ENCODE data around the gene MED12L.

MED12L gene

DNA sequence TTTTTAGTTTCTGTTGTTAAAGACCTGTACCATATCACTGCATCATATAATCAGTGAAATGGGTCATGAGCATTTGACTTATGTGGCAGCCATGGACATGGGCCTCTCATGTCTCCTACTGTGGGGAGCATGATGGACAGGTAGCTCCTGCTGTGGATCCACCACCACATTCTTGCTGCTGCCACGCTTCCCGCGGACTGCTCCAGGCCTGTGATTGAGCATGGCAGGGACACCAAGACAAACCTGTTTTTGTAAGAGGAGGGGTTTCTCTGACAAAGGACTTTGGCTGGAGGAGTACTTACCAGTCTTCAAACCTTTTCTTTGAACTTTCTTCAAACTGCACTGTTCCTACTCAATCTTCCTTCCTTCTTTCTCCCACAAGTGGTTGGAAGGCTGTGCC is 210.8 kb downstream of the MED12L start:
- TF ChIP-seq ESRRG (CRISPR knock-in tag; IDR thresholded peaks at IDR 0.05), result no peak
- TF ChIP-seq, protein P1, sequence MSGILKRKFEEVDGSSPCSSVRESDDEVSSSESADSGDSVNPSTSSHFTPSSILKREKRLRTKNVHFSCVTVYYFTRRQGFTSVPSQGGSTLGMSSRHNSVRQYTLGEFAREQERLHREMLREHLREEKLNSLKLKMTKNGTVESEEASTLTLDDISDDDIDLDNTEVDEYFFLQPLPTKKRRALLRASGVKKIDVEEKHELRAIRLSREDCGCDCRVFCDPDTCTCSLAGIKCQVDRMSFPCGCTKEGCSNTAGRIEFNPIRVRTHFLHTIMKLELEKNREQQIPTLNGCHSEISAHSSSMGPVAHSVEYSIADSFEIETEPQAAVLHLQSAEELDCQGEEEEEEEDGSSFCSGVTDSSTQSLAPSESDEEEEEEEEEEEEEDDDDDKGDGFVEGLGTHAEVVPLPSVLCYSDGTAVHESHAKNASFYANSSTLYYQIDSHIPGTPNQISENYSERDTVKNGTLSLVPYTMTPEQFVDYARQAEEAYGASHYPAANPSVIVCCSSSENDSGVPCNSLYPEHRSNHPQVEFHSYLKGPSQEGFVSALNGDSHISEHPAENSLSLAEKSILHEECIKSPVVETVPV (CRISPR knock-in tag; IDR thresholded peaks at IDR 0.05), result no peak
- TF ChIP-seq, protein P2, sequence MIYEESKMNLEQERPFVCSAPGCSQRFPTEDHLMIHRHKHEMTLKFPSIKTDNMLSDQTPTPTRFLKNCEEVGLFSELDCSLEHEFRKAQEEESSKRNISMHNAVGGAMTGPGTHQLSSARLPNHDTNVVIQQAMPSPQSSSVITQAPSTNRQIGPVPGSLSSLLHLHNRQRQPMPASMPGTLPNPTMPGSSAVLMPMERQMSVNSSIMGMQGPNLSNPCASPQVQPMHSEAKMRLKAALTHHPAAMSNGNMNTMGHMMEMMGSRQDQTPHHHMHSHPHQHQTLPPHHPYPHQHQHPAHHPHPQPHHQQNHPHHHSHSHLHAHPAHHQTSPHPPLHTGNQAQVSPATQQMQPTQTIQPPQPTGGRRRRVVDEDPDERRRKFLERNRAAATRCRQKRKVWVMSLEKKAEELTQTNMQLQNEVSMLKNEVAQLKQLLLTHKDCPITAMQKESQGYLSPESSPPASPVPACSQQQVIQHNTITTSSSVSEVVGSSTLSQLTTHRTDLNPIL (CRISPR knock-in tag; IDR thresholded peaks at IDR 0.05; ENCODE audit: low read depth), result no peak
- no peak for TF ChIP-seq OSR1 (CRISPR knock-in tag; IDR thresholded peaks at IDR 0.05)
- TF ChIP-seq ZFP30 (CRISPR knock-in tag; IDR thresholded peaks at IDR 0.05), result no peak
- TF ChIP-seq ZFP3 (CRISPR knock-in tag; IDR thresholded peaks at IDR 0.05), result no peak
- TF ChIP-seq, protein P3, sequence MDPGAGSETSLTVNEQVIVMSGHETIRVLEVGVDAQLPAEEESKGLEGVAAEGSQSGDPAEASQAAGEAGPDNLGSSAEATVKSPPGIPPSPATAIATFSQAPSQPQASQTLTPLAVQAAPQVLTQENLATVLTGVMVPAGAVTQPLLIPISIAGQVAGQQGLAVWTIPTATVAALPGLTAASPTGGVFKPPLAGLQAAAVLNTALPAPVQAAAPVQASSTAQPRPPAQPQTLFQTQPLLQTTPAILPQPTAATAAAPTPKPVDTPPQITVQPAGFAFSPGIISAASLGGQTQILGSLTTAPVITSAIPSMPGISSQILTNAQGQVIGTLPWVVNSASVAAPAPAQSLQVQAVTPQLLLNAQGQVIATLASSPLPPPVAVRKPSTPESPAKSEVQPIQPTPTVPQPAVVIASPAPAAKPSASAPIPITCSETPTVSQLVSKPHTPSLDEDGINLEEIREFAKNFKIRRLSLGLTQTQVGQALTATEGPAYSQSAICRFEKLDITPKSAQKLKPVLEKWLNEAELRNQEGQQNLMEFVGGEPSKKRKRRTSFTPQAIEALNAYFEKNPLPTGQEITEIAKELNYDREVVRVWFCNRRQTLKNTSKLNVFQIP (CRISPR knock-in tag; IDR thresholded peaks at IDR 0.05; ENCODE audit: borderline replicate concordance, low read depth), result no peak
- TF ChIP-seq GLIS3 (CRISPR knock-in tag; IDR thresholded peaks at IDR 0.05), result no peak
- no peak for TF ChIP-seq TOX (CRISPR knock-in tag; IDR thresholded peaks at IDR 0.05; ENCODE audit: borderline replicate concordance)
- TF ChIP-seq TCF4 (CRISPR knock-in tag; IDR thresholded peaks at IDR 0.05; ENCODE audit: borderline replicate concordance), result no peak
- TF ChIP-seq ARNTL (CRISPR knock-in tag; IDR thresholded peaks at IDR 0.05; ENCODE audit: borderline replicate concordance, low read depth), result no peak
- no peak for ATAC-seq

DNA sequence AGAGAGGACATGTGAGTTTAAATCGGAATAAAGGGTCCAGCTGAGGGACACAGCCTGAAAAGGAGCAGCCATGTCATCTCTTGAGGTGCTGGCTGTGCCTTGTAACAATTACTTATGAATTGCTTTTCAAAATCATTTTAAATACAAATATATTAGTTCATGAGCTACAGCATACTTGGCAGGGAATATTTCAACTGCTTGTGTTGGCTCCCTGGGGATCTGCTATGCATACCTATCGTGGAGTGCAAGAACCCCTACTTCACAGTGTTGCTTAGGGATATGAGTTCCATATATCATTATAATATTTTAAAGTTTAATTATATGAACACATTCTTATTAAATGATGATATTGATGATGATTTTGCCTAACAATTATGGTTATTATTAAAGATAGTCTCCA is 212.0 kb downstream of the MED12L start:
- no peak for ATAC-seq
- TF ChIP-seq ZNF8 (CRISPR knock-in tag; IDR thresholded peaks at IDR 0.05), result no peak
- TF ChIP-seq, protein P4, sequence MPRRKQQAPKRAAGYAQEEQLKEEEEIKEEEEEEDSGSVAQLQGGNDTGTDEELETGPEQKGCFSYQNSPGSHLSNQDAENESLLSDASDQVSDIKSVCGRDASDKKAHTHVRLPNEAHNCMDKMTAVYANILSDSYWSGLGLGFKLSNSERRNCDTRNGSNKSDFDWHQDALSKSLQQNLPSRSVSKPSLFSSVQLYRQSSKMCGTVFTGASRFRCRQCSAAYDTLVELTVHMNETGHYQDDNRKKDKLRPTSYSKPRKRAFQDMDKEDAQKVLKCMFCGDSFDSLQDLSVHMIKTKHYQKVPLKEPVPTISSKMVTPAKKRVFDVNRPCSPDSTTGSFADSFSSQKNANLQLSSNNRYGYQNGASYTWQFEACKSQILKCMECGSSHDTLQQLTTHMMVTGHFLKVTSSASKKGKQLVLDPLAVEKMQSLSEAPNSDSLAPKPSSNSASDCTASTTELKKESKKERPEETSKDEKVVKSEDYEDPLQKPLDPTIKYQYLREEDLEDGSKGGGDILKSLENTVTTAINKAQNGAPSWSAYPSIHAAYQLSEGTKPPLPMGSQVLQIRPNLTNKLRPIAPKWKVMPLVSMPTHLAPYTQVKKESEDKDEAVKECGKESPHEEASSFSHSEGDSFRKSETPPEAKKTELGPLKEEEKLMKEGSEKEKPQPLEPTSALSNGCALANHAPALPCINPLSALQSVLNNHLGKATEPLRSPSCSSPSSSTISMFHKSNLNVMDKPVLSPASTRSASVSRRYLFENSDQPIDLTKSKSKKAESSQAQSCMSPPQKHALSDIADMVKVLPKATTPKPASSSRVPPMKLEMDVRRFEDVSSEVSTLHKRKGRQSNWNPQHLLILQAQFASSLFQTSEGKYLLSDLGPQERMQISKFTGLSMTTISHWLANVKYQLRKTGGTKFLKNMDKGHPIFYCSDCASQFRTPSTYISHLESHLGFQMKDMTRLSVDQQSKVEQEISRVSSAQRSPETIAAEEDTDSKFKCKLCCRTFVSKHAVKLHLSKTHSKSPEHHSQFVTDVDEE (CRISPR knock-in tag; IDR thresholded peaks at IDR 0.05), result no peak
- no peak for TF ChIP-seq ZNF70 (CRISPR knock-in tag; IDR thresholded peaks at IDR 0.05)
- TF ChIP-seq ISL1 (CRISPR knock-in tag; IDR thresholded peaks at IDR 0.05), result no peak
- no peak for TF ChIP-seq ZFP3 (CRISPR knock-in tag; IDR thresholded peaks at IDR 0.05)
- no peak for TF ChIP-seq TCF4 (CRISPR knock-in tag; IDR thresholded peaks at IDR 0.05; ENCODE audit: borderline replicate concordance)
- no peak for TF ChIP-seq RARB (CRISPR knock-in tag; IDR thresholded peaks at IDR 0.05)
- no peak for TF ChIP-seq PPARA (CRISPR knock-in tag; IDR thresholded peaks at IDR 0.05; ENCODE audit: borderline replicate concordance)
- no peak for TF ChIP-seq ARNTL (CRISPR knock-in tag; IDR thresholded peaks at IDR 0.05; ENCODE audit: borderline replicate concordance, low read depth)
- TF ChIP-seq, protein P5, sequence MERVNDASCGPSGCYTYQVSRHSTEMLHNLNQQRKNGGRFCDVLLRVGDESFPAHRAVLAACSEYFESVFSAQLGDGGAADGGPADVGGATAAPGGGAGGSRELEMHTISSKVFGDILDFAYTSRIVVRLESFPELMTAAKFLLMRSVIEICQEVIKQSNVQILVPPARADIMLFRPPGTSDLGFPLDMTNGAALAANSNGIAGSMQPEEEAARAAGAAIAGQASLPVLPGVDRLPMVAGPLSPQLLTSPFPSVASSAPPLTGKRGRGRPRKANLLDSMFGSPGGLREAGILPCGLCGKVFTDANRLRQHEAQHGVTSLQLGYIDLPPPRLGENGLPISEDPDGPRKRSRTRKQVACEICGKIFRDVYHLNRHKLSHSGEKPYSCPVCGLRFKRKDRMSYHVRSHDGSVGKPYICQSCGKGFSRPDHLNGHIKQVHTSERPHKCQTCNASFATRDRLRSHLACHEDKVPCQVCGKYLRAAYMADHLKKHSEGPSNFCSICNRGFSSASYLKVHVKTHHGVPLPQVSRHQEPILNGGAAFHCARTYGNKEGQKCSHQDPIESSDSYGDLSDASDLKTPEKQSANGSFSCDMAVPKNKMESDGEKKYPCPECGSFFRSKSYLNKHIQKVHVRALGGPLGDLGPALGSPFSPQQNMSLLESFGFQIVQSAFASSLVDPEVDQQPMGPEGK (CRISPR knock-in tag; IDR thresholded peaks at IDR 0.05; ENCODE audit: borderline replicate concordance), result no peak
- no peak for TF ChIP-seq BACH2 (CRISPR knock-in tag; IDR thresholded peaks at IDR 0.05; ENCODE audit: borderline replicate concordance)
- TF ChIP-seq ZFP30 (CRISPR knock-in tag; IDR thresholded peaks at IDR 0.05), result no peak
- TF ChIP-seq GLIS3 (CRISPR knock-in tag; IDR thresholded peaks at IDR 0.05), result no peak
- TF ChIP-seq TOX (CRISPR knock-in tag; IDR thresholded peaks at IDR 0.05; ENCODE audit: borderline replicate concordance), result no peak

DNA sequence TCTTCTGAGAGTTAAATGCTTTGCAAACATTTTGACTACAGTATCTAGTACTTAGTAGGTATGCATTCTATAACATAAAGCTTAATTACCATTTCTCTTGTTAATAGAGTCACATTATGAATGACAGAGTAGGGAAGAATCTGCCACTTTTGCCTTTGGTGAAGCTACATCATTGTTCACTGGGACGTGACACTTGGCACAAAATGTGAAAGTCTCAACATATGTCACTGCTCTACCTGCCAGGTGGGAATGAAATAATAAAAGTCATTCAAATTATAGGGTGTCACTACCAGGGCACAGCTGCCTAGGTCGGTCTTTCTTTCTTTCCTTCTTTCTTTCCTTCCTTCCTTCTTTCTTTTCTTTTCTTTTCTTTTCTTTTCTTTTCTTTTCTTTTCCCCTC is 213.5 kb downstream of the MED12L start:
- ATAC-seq, result no peak
- TF ChIP-seq, protein P4 (CRISPR knock-in tag; IDR thresholded peaks at IDR 0.05), result no peak
- TF ChIP-seq RARB (CRISPR knock-in tag; IDR thresholded peaks at IDR 0.05) (no peak), SNAI2 (CRISPR knock-in tag; IDR thresholded peaks at IDR 0.05) (no peak), CSDC2 (CRISPR knock-in tag; IDR thresholded peaks at IDR 0.05) (no peak), PPARA (CRISPR knock-in tag; IDR thresholded peaks at IDR 0.05; ENCODE audit: borderline replicate concordance) (no peak), TOX (CRISPR knock-in tag; IDR thresholded peaks at IDR 0.05; ENCODE audit: borderline replicate concordance) (no peak), OSR1 (CRISPR knock-in tag; IDR thresholded peaks at IDR 0.05) (no peak), TCF4 (CRISPR knock-in tag; IDR thresholded peaks at IDR 0.05; ENCODE audit: borderline replicate concordance) (no peak), ZNF8 (CRISPR knock-in tag; IDR thresholded peaks at IDR 0.05) (no peak), ZFP3 (CRISPR knock-in tag; IDR thresholded peaks at IDR 0.05) (no peak), ISL1 (CRISPR knock-in tag; IDR thresholded peaks at IDR 0.05) (no peak), ARNTL (CRISPR knock-in tag; IDR thresholded peaks at IDR 0.05; ENCODE audit: borderline replicate concordance, low read depth) (no peak), ZFP30 (CRISPR knock-in tag; IDR thresholded peaks at IDR 0.05) (no peak), GLIS3 (CRISPR knock-in tag; IDR thresholded peaks at IDR 0.05) (no peak), ZC3H10 (CRISPR knock-in tag; IDR thresholded peaks at IDR 0.05) (no peak)
- TF ChIP-seq, protein P1 (CRISPR knock-in tag; IDR thresholded peaks at IDR 0.05), result no peak
